AG10803 (cell line): ENCODE measurements around the gene CSKMT.
A peak's percentile ranks its signal among the peaks of the same experiment; 100 is the strongest.
"Not testable (repeated sequence)": the region's sequence is repeated elsewhere in the genome, so short reads cannot be mapped to it uniquely, and the experiment has no call there.

Source experiments
- DNase-seq: peaks from one replicate; pipeline ENCODE4 v3.0.0; 2010; ENCODE audit warnings: low read depth
- H3K4me3 ChIP-seq: 2 replicates; pipeline ENCODE4 v1.5.1; 2011; ENCODE audit warnings: mild to moderate bottlenecking, low read length, control low read depth
- TF ChIP-seq, protein P1 (sequence below): conservative IDR thresholded peaks from 2 replicates; pipeline ENCODE4 v1.5.1; 2011; ENCODE audit warnings: mild to moderate bottlenecking, low read length, control low read depth, inconsistent platforms

CSKMT gene

GRCh38 chr11:62671608-62672389, 6.7 kb downstream of the CSKMT start, which contains the start of the genes LBHD1 and UQCC3:
TSS of gene LBHD1 (minus strand) at chr11:62672267. CDS start at chr11:62670031, 2,236 bp downstream.
TSS of gene UQCC3 (plus strand) at chr11:62671673. CDS start at chr11:62671746, 73 bp downstream.
- DNase-seq = peak; percentile 89
- TF ChIP-seq, protein P1, sequence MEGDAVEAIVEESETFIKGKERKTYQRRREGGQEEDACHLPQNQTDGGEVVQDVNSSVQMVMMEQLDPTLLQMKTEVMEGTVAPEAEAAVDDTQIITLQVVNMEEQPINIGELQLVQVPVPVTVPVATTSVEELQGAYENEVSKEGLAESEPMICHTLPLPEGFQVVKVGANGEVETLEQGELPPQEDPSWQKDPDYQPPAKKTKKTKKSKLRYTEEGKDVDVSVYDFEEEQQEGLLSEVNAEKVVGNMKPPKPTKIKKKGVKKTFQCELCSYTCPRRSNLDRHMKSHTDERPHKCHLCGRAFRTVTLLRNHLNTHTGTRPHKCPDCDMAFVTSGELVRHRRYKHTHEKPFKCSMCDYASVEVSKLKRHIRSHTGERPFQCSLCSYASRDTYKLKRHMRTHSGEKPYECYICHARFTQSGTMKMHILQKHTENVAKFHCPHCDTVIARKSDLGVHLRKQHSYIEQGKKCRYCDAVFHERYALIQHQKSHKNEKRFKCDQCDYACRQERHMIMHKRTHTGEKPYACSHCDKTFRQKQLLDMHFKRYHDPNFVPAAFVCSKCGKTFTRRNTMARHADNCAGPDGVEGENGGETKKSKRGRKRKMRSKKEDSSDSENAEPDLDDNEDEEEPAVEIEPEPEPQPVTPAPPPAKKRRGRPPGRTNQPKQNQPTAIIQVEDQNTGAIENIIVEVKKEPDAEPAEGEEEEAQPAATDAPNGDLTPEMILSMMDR = no peak

DNA sequence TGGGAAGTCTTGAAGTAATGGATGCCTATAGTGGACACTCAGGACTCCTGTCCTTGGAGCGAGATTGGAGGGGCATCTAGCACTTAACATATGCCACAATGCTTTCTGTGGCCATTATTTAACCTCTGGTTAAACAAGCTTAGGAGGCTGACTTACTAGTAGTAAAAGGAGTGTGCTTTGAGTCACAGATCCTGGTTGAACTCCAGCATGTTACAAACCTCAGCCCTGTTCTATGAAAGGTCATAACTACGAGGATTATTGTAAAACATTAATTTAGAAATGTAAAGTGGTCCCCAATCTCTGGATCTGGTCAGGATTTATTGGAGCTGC, 8.0 kb downstream of the CSKMT start:
- no peak overlapping the region for H3K4me3 ChIP-seq
- TF ChIP-seq, protein P1 = no peak
- no peak for DNase-seq

More at GRCh38 chr11:62671608-62672389, 6.7 kb downstream of the CSKMT start, which contains the start of the genes LBHD1 and UQCC3:
- peak within 1 kb of the TSS; percentile 88 for H3K4me3 ChIP-seq

- not testable (repeated sequence) for H3K4me3 ChIP-seq, DNase-seq
These were observed 10.3 kb downstream of the CSKMT start for GRCh38 chr11:62675415-62675814.

DNA sequence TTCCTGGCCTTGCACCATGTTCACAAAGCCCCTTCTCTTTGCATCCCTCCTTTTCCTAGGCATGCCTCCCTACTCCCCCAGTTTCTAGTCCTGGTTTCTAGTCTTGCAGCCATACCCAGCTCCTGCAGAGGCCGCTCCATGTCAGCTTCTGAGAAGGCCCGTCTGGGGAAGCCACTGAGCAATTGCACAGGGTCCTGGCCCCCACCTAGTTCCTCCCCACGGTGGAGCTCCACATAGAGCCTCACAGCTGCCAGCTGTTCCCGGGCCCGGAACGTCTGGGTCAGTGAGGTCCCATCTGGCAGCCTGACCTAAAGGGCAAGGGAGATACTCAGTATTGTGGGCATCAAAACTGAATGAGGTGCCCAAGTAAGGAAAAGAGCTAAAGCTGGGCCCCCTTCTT, 11.6 kb downstream of the CSKMT start:
- TF ChIP-seq, protein P1 = 0 out of 2 replicates have a peak, but pooled peaks have one; percentile 1
- no peak for DNase-seq
- H3K4me3 ChIP-seq = no peak overlapping the region

DNA sequence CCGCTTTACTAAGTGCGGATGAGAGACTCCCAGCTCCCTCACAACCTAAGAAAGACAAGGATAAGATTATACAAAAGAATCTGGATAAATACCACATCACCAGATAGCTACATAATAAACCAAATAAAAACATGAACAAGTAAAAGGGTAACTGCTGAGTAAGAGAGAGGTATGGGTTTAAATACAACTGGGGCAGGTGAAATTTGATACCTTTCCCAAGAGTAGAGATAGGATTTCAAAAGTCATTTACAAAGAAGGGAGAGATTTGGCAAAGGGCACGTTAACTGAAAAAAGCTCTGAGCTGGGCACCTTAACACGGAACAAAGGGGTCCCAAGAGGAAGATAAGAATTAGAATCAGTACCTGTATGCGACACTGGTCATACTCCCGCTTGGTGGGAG, 12.0 kb downstream of the CSKMT start:
- TF ChIP-seq, protein P1 = no peak
- DNase-seq = no peak
- no peak overlapping the region for H3K4me3 ChIP-seq

GRCh38 chr11:62677714-62678113, 12.6 kb downstream of the CSKMT start:
- TF ChIP-seq, protein P1 = no peak
- H3K4me3 ChIP-seq = peak overlapping the region; percentile 95
- no peak for DNase-seq

DNA sequence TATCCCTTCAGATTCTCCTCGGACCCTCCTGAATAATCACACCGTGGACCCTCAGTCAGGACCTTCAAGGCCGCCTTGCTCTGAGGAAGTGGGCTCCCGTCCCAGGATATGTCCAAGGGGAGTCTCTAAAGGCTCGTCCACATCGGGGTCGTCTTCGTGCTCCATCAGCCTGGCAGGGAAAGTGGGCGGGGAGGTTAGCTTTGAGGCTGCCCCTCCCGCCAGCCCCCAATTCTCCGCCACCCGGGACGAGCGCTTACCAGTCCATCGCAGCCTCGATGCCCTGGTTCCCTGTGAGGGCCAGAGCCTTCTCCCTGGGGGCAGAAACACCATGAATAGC, 13.3 kb downstream of the CSKMT start:
- DNase-seq = no peak
- H3K4me3 ChIP-seq = peak overlapping the region; percentile 95
- TF ChIP-seq, protein P1 = no peak
